Middle frontal gyrus (tissue), 1 donor: Measurements from ENCODE around the gene COX17.

ENCODE experiments used
- DNase-seq: peaks from one replicate; pipeline ENCODE4 v3.0.0-alpha.2; 2015; ENCODE audit warnings: low spot score; ENCODE audit errors: extremely low spot score

The COX17 gene

GRCh38 chr3:119625451-119626153 lies 51.6 kb downstream of the COX17 start:
- DNase-seq, result no peak

GRCh38 chr3:119624002-119624720 lies 53.0 kb downstream of the COX17 start:
- no peak for DNase-seq

DNA sequence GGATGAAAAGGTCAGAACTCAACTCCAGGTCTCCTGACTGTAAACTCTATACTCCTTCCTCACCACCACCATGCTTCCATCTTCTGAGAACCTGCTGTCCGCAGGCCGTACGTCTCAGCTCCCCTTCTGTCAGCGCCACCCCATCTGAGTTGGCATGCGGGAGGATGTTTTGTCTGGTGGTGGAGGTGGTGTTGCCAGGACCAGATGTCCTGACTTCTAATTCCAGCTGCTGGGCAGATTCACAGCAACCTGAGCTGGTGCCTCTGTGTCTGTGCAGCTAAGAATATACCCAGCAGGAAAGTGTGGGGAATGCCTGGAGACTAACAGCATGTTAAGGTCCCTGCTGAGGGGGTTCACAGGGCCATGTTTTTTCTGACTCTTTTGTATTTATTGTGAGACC lies 56.3 kb downstream of the COX17 start:
- no peak for DNase-seq
